Stimulated activated CD8-positive, alpha-beta memory T cell treated with anti-CD3 and anti-CD28 coated beads, Interleukin-4, amount 100 ng/mL, for 48 hours (primary cell): ENCODE measurements around the gene LRP6.

Source experiments
- DNase-seq: peaks from one replicate; pipeline ENCODE4 v3.0.0-alpha.2; 2020

The LRP6 gene

GRCh38 chr12:12210983-12211382, 55.9 kb downstream of the LRP6 start:
- DNase-seq, result peak; percentile 42

- DNase-seq, result no peak
Observed at GRCh38 chr12:12210416-12210815, 56.4 kb downstream of the LRP6 start.

GRCh38 chr12:12209675-12210074, 57.2 kb downstream of the LRP6 start:
- DNase-seq, result no peak

GRCh38 chr12:12209043-12209442, 57.8 kb downstream of the LRP6 start:
- no peak for DNase-seq

GRCh38 chr12:12207746-12208145, 59.1 kb downstream of the LRP6 start:
- no peak for DNase-seq

- no peak for DNase-seq
Observed at GRCh38 chr12:12206776-12207388, 60.0 kb downstream of the LRP6 start.

GRCh38 chr12:12202747-12203146, 64.1 kb downstream of the LRP6 start:
- no peak for DNase-seq

GRCh38 chr12:12202105-12202504, 64.7 kb downstream of the LRP6 start:
- no peak for DNase-seq

- DNase-seq, result no peak
Observed at GRCh38 chr12:12201274-12201758, 65.5 kb downstream of the LRP6 start.

GRCh38 chr12:12200363-12200762, 66.5 kb downstream of the LRP6 start:
- DNase-seq, result no peak

GRCh38 chr12:12198124-12198523, 68.7 kb downstream of the LRP6 start:
- no peak for DNase-seq

- no peak for DNase-seq
Observed at GRCh38 chr12:12197128-12197527, 69.7 kb downstream of the LRP6 start.

- DNase-seq, result no peak
Observed at GRCh38 chr12:12195516-12195915, 71.3 kb downstream of the LRP6 start.

GRCh38 chr12:12195081-12195480, 71.8 kb downstream of the LRP6 start:
- DNase-seq, result no peak

- no peak for DNase-seq
Observed at GRCh38 chr12:12194206-12194605, 72.6 kb downstream of the LRP6 start.

GRCh38 chr12:12191008-12191407, 75.8 kb downstream of the LRP6 start:
- DNase-seq, result no peak

- DNase-seq, result no peak
Observed at GRCh38 chr12:12190087-12190809, 76.6 kb downstream of the LRP6 start.

- no peak for DNase-seq
Observed at GRCh38 chr12:12185414-12185813, 81.4 kb downstream of the LRP6 start.

- DNase-seq, result no peak
Observed at GRCh38 chr12:12182703-12183365, 84.0 kb downstream of the LRP6 start.

- no peak for DNase-seq
Observed at GRCh38 chr12:12181511-12181910, 85.3 kb downstream of the LRP6 start.

- DNase-seq, result no peak
Observed at GRCh38 chr12:12180575-12180974, 86.3 kb downstream of the LRP6 start.

GRCh38 chr12:12180136-12180535, 86.7 kb downstream of the LRP6 start:
- no peak for DNase-seq

GRCh38 chr12:12178559-12178958, 88.3 kb downstream of the LRP6 start:
- no peak for DNase-seq

- no peak for DNase-seq
Observed at GRCh38 chr12:12176402-12176801, 90.4 kb downstream of the LRP6 start.
